ENCODE results near the gene WARS2. TPM values are rescaled to one million over a fixed set of nuclear protein-coding genes. Genes with fewer than 3 reads are reported as not detected.

Gene WARS2
- total RNA-seq (10 to 100 TPM; 16.8 to 20.2 TPM), polyA plus RNA-seq (ENCODE audit: insufficient read depth, low read depth, low replicate concordance) (28.2 TPM)
- long read RNA-seq, donor 1, partial matches to known transcripts: 0 of 6 reads
- long read RNA-seq, donor 1, other reads (novel, unspliced or antisense): 0 of 6 reads
- long read RNA-seq, donor 2, partial matches to known transcripts: 0 of 1 reads
- long read RNA-seq, donor 2, other reads (novel, unspliced or antisense): 0 of 1 reads

GRCh38 chr1:119140177-119141019, at the start of gene WARS2:
WARS2 (minus strand) TSS chr1:119140653; CDS start chr1:119140644, 9 bp downstream.
- peak within 1 kb of the TSS; percentile 58 to 77 for H3K4me3 ChIP-seq
- 0% methylated on average over 47 to 50 of the region's 50 CpGs for WGBS, 2 donors
- no peaks in the 10 kb centered on the region for H3K27me3 ChIP-seq
- no peaks in the 10 kb centered on the region for H3K36me3 ChIP-seq (ENCODE audit: low read depth, missing control alignments)
- no peaks in the 10 kb centered on the region for H3K9me3 ChIP-seq
- intact Hi-C loops (cut with DNase I; ENCODE audit: low total_unique reads): no loop called here
- TF ChIP-seq POLR2A (IDR thresholded peaks at IDR 0.05) (peak; percentile 28), CTCF (IDR thresholded peaks at IDR 0.05) (peak in 1 of 3 experiments; percentile 2)
- H3K27ac ChIP-seq: peak within 1 kb of the TSS; percentile 94 to 98
- peaks cover 19% of the 10 kb centered on the region for H3K4me1 ChIP-seq
- peak; percentile 99 for DNase-seq

GRCh38 chr1:119188926-119189325, 48.5 kb upstream of the WARS2 start:
- intact Hi-C loops (cut with DNase I; ENCODE audit: low total_unique reads): no loop called here
- TF ChIP-seq CTCF (IDR thresholded peaks at IDR 0.05): no peak
- no peak for TF ChIP-seq POLR2A (IDR thresholded peaks at IDR 0.05)
- DNase-seq: no peak
- no peaks in the 10 kb centered on the region for H3K9me3 ChIP-seq
- H3K36me3 ChIP-seq (ENCODE audit: low read depth, missing control alignments): no peaks in the 10 kb centered on the region
- no peak overlapping the region for H3K27ac ChIP-seq
- H3K4me1 ChIP-seq: no peaks in the 10 kb centered on the region
- H3K4me3 ChIP-seq: no peak overlapping the region
- no peaks in the 10 kb centered on the region for H3K27me3 ChIP-seq
- WGBS, 2 donors: 63 to 65% methylated on average over 3 of the region's 3 CpGs

GRCh38 chr1:119187416-119187815, 47.0 kb upstream of the WARS2 start:
- TF ChIP-seq CTCF (IDR thresholded peaks at IDR 0.05): no peak
- DNase-seq: no peak
- Histone ChIP-seq H3K4me1 (no peaks in the 10 kb centered on the region), H3K27ac (no peak overlapping the region), H3K4me3 (no peak overlapping the region), H3K9me3 (no peaks in the 10 kb centered on the region), H3K36me3 (ENCODE audit: low read depth, missing control alignments) (no peaks in the 10 kb centered on the region), H3K27me3 (no peaks in the 10 kb centered on the region)
- intact Hi-C loops (cut with DNase I; ENCODE audit: low total_unique reads): no loop called here
- WGBS, 2 donors: 85 to 87% methylated on average over 2 of the region's 2 CpGs

GRCh38 chr1:119186471-119186870, 46.0 kb upstream of the WARS2 start:
- no peaks in the 10 kb centered on the region for H3K9me3 ChIP-seq
- intact Hi-C loops (cut with DNase I; ENCODE audit: low total_unique reads): no loop called here
- no peaks in the 10 kb centered on the region for H3K36me3 ChIP-seq (ENCODE audit: low read depth, missing control alignments)
- H3K27me3 ChIP-seq: no peaks in the 10 kb centered on the region
- no peak for DNase-seq
- TF ChIP-seq CTCF (IDR thresholded peaks at IDR 0.05) (no peak), POLR2A (IDR thresholded peaks at IDR 0.05) (no peak)
- H3K27ac ChIP-seq: no peak overlapping the region
- H3K4me3 ChIP-seq: no peak overlapping the region
- 95 to 96% methylated on average over 2 of the region's 2 CpGs for WGBS, 2 donors
- no peaks in the 10 kb centered on the region for H3K4me1 ChIP-seq

Measured in testis (tissue), 5 donors.